SU-DHL-6 (cell line): ENCODE data around the gene GLUD1.

Experiments
- H2AFZ ChIP-seq: fragments of 200-600 bp; sonication (generic); 2 replicates; pipeline ENCODE4 v1.6.1; 2014; ENCODE audit warnings: low read depth, mild to moderate bottlenecking, moderate library complexity, mixed read lengths, antibody characterized with exemption, low read length; ENCODE audit not compliant: severe bottlenecking
- H3F3A ChIP-seq: fragments of 200-600 bp; shearing (Covaris generic); 2 replicates; pipeline ENCODE4 v1.6.0; 2016; ENCODE audit warnings: antibody characterized with exemption, mild to moderate bottlenecking; ENCODE audit not compliant: insufficient read depth
- H3K27ac ChIP-seq: fragments of 200-600 bp; sonication (generic); 2 replicates; pipeline ENCODE4 v1.5.1; 2016; ENCODE audit warnings: low read depth, mild to moderate bottlenecking, low read length, moderate library complexity, mixed read lengths
- H3K27me3 ChIP-seq: fragments of 200-600 bp; sonication (generic), shearing (Covaris generic); 2 replicates; pipeline ENCODE4 v1.6.0; 2014; ENCODE audit warnings: mild to moderate bottlenecking, low read length
- H3K36me3 ChIP-seq: fragments of 200-600 bp; sonication (generic); 2 replicates; pipeline ENCODE4 v1.6.1; 2014; ENCODE audit warnings: mild to moderate bottlenecking, low read length, mixed read lengths
- H3K4me2 ChIP-seq: fragments of 300-600, 200-600 bp; shearing (Covaris generic), sonication (generic); 2 replicates; pipeline ENCODE4 v1.6.0; 2014; ENCODE audit warnings: low read length, low read depth, mild to moderate bottlenecking; ENCODE audit not compliant: poor library complexity, severe bottlenecking
- H3K4me3 ChIP-seq: fragments of 200-600 bp; sonication (generic); 2 replicates; pipeline ENCODE4 v1.5.1; 2014; ENCODE audit warnings: antibody characterized with exemption, low read length, mild to moderate bottlenecking, mixed read lengths; ENCODE audit not compliant: insufficient read depth, poor library complexity, severe bottlenecking
- H3K79me2 ChIP-seq: fragments of 200-600 bp; sonication (generic); 2 replicates; pipeline ENCODE4 v1.6.1; 2014; ENCODE audit warnings: mild to moderate bottlenecking, low read length, moderate library complexity; ENCODE audit not compliant: insufficient read depth
- H3K9ac ChIP-seq: fragments of 200-600 bp; sonication (generic); 2 replicates; pipeline ENCODE4 v1.7.0; 2014; ENCODE audit warnings: mild to moderate bottlenecking, low read length
- H3K9me2 ChIP-seq: fragments of 200-600 bp; sonication (generic); replicated peaks from 2 replicates; pipeline ENCODE4 v1.6.1; 2014; ENCODE audit warnings: low read length; ENCODE audit not compliant: insufficient read depth
- H3K9me3 ChIP-seq: fragments of 200-600 bp; sonication (generic); 2 replicates; pipeline ENCODE4 v1.6.1; 2014; ENCODE audit warnings: low read length, mixed read lengths; ENCODE audit not compliant: insufficient read depth
- H4K20me1 ChIP-seq: fragments of 200-600 bp; sonication (generic); 2 replicates; pipeline ENCODE4 v1.6.1; 2014; ENCODE audit warnings: low read depth, mild to moderate bottlenecking, antibody characterized with exemption, low read length, moderate library complexity, mixed read lengths
- CTCF ChIP-seq: fragments of 200-600 bp; sonication (generic); IDR thresholded peaks from one replicate; pipeline ENCODE4 v1.5.1; 2017; ENCODE audit warnings: antibody characterized with exemption, mild to moderate bottlenecking, low read length, moderate library complexity; ENCODE audit not compliant: insufficient read depth, poor library complexity, severe bottlenecking
- EZH2phosphoT487 ChIP-seq: fragments of 200-600 bp; sonication (generic), shearing (Covaris generic); conservative IDR thresholded peaks from 2 replicates; pipeline ENCODE4 v1.6.1; 2018; ENCODE audit warnings: mild to moderate bottlenecking, antibody characterized with exemption, low read length, moderate library complexity, mixed read lengths

Gene GLUD1

GRCh38 chr10:87092861-87093631 lies 1.6 kb downstream of the GLUD1 start:
- H3F3A ChIP-seq = peaks cover 14% of the 10 kb centered on the region; the same call in 1 of the 2 replicates
- no peaks in the 10 kb centered on the region for H3K27me3 ChIP-seq
- H3K79me2 ChIP-seq = peaks cover 82% of the 10 kb centered on the region
- peak overlapping the region; percentile 99 for H3K4me2 ChIP-seq
- peak overlapping the region; percentile 88 for H3K27ac ChIP-seq
- H3K9me3 ChIP-seq = no peaks in the 10 kb centered on the region
- no peaks in the 10 kb centered on the region for H3K9me2 ChIP-seq
- peak overlapping the region; percentile 80 for H3K9ac ChIP-seq
- H3K4me3 ChIP-seq = peak overlapping the region; percentile 69
- TF ChIP-seq EZH2phosphoT487 = no peak
- no peak for TF ChIP-seq CTCF
- H4K20me1 ChIP-seq = peaks cover 17% of the 10 kb centered on the region
- H2AFZ ChIP-seq = no peak overlapping the region
- H3K36me3 ChIP-seq = peaks cover 25% of the 10 kb centered on the region; the same call in 1 of the 2 replicates

GRCh38 chr10:87092376-87092860 lies 2.2 kb downstream of the GLUD1 start:
- Histone ChIP-seq H3K27ac (0 out of 2 replicates have a peak overlapping the region, but pooled peaks have one; percentile 88), H3F3A (peaks cover 14% of the 10 kb centered on the region; the same call in 1 of the 2 replicates), H3K4me2 (peak overlapping the region; percentile 99), H3K9me2 (no peaks in the 10 kb centered on the region), H3K36me3 (peaks cover 27% of the 10 kb centered on the region; the same call in 1 of the 2 replicates), H2AFZ (no peak overlapping the region), H4K20me1 (peaks cover 17% of the 10 kb centered on the region), H3K27me3 (no peaks in the 10 kb centered on the region), H3K9ac (peak overlapping the region; percentile 80), H3K9me3 (no peaks in the 10 kb centered on the region), H3K79me2 (peaks cover 86% of the 10 kb centered on the region), H3K4me3 (peak overlapping the region; percentile 69)
- TF ChIP-seq CTCF = no peak
- no peak for TF ChIP-seq EZH2phosphoT487

GRCh38 chr10:87090779-87091178 lies 3.9 kb downstream of the GLUD1 start:
- Histone ChIP-seq H3K27ac (no peak overlapping the region), H3K4me3 (no peak overlapping the region), H2AFZ (no peak overlapping the region), H3K9me2 (no peaks in the 10 kb centered on the region), H3K9me3 (no peaks in the 10 kb centered on the region), H3K27me3 (no peaks in the 10 kb centered on the region), H3K9ac (no peak overlapping the region), H3K4me2 (peak overlapping the region; percentile 99), H3K36me3 (peaks cover 27% of the 10 kb centered on the region; the same call in 1 of the 2 replicates), H4K20me1 (peaks cover 17% of the 10 kb centered on the region), H3F3A (peaks cover 14% of the 10 kb centered on the region; the same call in 1 of the 2 replicates), H3K79me2 (peaks cover 85% of the 10 kb centered on the region)
- TF ChIP-seq EZH2phosphoT487 (no peak), CTCF (no peak)
